Uterus (tissue), 2 donors: Measurements from ENCODE around the gene SPOCK1.

Source experiments
- CTCF ChIP-seq, 4 experiments: fragments of 200-600 bp in 2 of 4; fragments of 450-650 bp in 2 of 4; sonication (generic) in 2 of 4; IDR thresholded peaks; one replicate each; pipeline ENCODE4 v1.5.1; 2016 to 2019; ENCODE audit warnings: antibody characterized with exemption in 4 of 4, mild to moderate bottlenecking in 2 of 4, moderate library complexity in 1 of 4
- POLR2A ChIP-seq, 2 donors: fragments of 450-650 bp; IDR thresholded peaks; one replicate each; pipeline ENCODE4 v1.6.1; 2016; ENCODE audit warnings: antibody characterized with exemption in 2 of 2, mild to moderate bottlenecking in 1 of 2, moderate library complexity in 1 of 2

- TF ChIP-seq CTCF (IDR thresholded peaks at IDR 0.05) (no peak), POLR2A (IDR thresholded peaks at IDR 0.05) (no peak)
Measured at GRCh38 chr5:137203011-137203632, 296.0 kb downstream of the SPOCK1 start.
